ENCODE measurements around the gene ARNT2. TPM values are rescaled to one million over a fixed set of nuclear protein-coding genes. Genes with fewer than 3 reads are reported as not detected.

Gene ARNT2
- polyA plus RNA-seq, 5 donors = 28.8 to 43.6 (median 33.8) TPM

GRCh38 chr15:80464951-80465625 is 60.9 kb downstream of the ARNT2 start:
- no peak for DNase-seq

GRCh38 chr15:80465626-80466005 is 61.4 kb downstream of the ARNT2 start:
- DNase-seq = no peak

- DNase-seq = no peak
Measured at GRCh38 chr15:80466543-80466942, 62.4 kb downstream of the ARNT2 start.

GRCh38 chr15:80467311-80467714 is 63.1 kb downstream of the ARNT2 start:
- no peak for DNase-seq

GRCh38 chr15:80468796-80469195 is 64.6 kb downstream of the ARNT2 start:
- no peak for DNase-seq

- DNase-seq = no peak
Measured at GRCh38 chr15:80471881-80472280, 67.7 kb downstream of the ARNT2 start.

- DNase-seq = no peak
Measured at GRCh38 chr15:80473286-80474223, 69.4 kb downstream of the ARNT2 start.

GRCh38 chr15:80474224-80475215 is 70.3 kb downstream of the ARNT2 start:
- DNase-seq = no peak

GRCh38 chr15:80475572-80475971 is 71.4 kb downstream of the ARNT2 start:
- DNase-seq = no peak

GRCh38 chr15:80476036-80476435 is 71.9 kb downstream of the ARNT2 start:
- no peak for DNase-seq

GRCh38 chr15:80478075-80478474 is 73.9 kb downstream of the ARNT2 start:
- DNase-seq = no peak

- no peak for DNase-seq
Measured at GRCh38 chr15:80479191-80479590, 75.0 kb downstream of the ARNT2 start.

- DNase-seq = no peak
Measured at GRCh38 chr15:80480171-80480811, 76.1 kb downstream of the ARNT2 start.

- no peak for DNase-seq
Measured at GRCh38 chr15:80480909-80481308, 76.7 kb downstream of the ARNT2 start.

GRCh38 chr15:80482696-80483095 is 78.5 kb downstream of the ARNT2 start:
- no peak for DNase-seq

GRCh38 chr15:80483725-80484161 is 79.6 kb downstream of the ARNT2 start:
- peak; percentile 63 to 69 for DNase-seq

- peak; percentile 29 to 33 for DNase-seq
Measured at GRCh38 chr15:80484333-80484864, 80.2 kb downstream of the ARNT2 start.

- DNase-seq = no peak
Measured at GRCh38 chr15:80485370-80486164, 81.4 kb downstream of the ARNT2 start.

GRCh38 chr15:80487839-80488390 is 83.7 kb downstream of the ARNT2 start:
- DNase-seq = no peak

Data from right lung (tissue), 5 donors.